Neural progenitor cell (in vitro differentiated cells): ENCODE measurements around the gene NRROS. TPM values are rescaled to one million over a fixed set of nuclear protein-coding genes. Genes with fewer than 3 reads are reported as not detected.

Experiments
- DNase-seq: peaks from one replicate; pipeline ENCODE4 v3.0.0-alpha.2; 2016; ENCODE audit warnings: low spot score
- H2AFZ ChIP-seq: fragments of 200-600 bp; sonication (generic); replicated peaks from 2 replicates; pipeline ENCODE4 v1.6.1; 2016; ENCODE audit warnings: antibody characterized with exemption
- H3F3A ChIP-seq: fragments of 200-600 bp; sonication (generic); 2 replicates; pipeline ENCODE4 v1.6.1; 2016; ENCODE audit warnings: antibody characterized with exemption, low read depth
- H3K27ac ChIP-seq: fragments of 200-600 bp; sonication (generic); 2 replicates; pipeline ENCODE4 v1.5.1; 2016; ENCODE audit warnings: mild to moderate bottlenecking
- H3K27me3 ChIP-seq: fragments of 200-600 bp; sonication (generic); 2 replicates; pipeline ENCODE4 v1.6.1; 2016; ENCODE audit warnings: mild to moderate bottlenecking, moderate library complexity
- H3K36me3 ChIP-seq: fragments of 200-600 bp; sonication (generic); 2 replicates; pipeline ENCODE4 v1.5.1; 2016
- H3K4me1 ChIP-seq: fragments of 200-600 bp; sonication (generic); 2 replicates; pipeline ENCODE4 v1.6.1; 2016; ENCODE audit warnings: mixed run types
- H3K4me2 ChIP-seq: fragments of 200-600 bp; sonication (generic); 2 replicates; pipeline ENCODE4 v1.6.1; 2016
- H3K4me3 ChIP-seq: fragments of 200-600 bp; sonication (generic); 2 replicates; pipeline ENCODE4 v1.5.1; 2016
- H3K79me2 ChIP-seq: fragments of 200-600 bp; sonication (generic); 2 replicates; pipeline ENCODE4 v1.6.1; 2016; ENCODE audit warnings: low read depth
- H3K9ac ChIP-seq: fragments of 200-600 bp; sonication (generic); 2 replicates; pipeline ENCODE4 v1.6.1; 2016
- H3K9me3 ChIP-seq: fragments of 200-600 bp; sonication (generic); 2 replicates; pipeline ENCODE4 v1.5.1; 2016; ENCODE audit warnings: low read depth
- H4K20me1 ChIP-seq: fragments of 200-600 bp; sonication (generic); 2 replicates; pipeline ENCODE4 v1.6.1; 2016; ENCODE audit warnings: low read depth
- H3K27ac Mint-ChIP-seq: 3 replicates; pipeline ENCODE4 v1.8.0; 2021; ENCODE audit warnings: mixed read lengths
- H3K27me3 Mint-ChIP-seq: 2 replicates; pipeline ENCODE4 v1.8.0; 2022; ENCODE audit warnings: low read depth, mild to moderate bottlenecking, inconsistent platforms, moderate library complexity, mixed read lengths; ENCODE audit not compliant: insufficient read depth
- H3K36me3 Mint-ChIP-seq: 3 replicates; pipeline ENCODE4 v1.8.0; 2021; ENCODE audit warnings: mixed read lengths
- H3K4me1 Mint-ChIP-seq: 3 replicates; pipeline ENCODE4 v1.8.0; 2021; ENCODE audit warnings: mixed read lengths
- H3K4me3 Mint-ChIP-seq: 3 replicates; pipeline ENCODE4 v1.8.0; 2021; ENCODE audit warnings: mild to moderate bottlenecking, moderate library complexity, mixed read lengths
- H3K9me3 Mint-ChIP-seq: 3 replicates; pipeline ENCODE4 v1.8.0; 2020; ENCODE audit warnings: mixed read lengths
- EZH2 ChIP-seq: fragments of 200-600 bp; sonication (generic); IDR thresholded peaks from 2 replicates; pipeline ENCODE4 v1.6.1; 2017; ENCODE audit warnings: antibody characterized with exemption, mild to moderate bottlenecking, moderate library complexity
- EZH2phosphoT487 ChIP-seq: fragments of 200-600 bp; sonication (generic); IDR thresholded peaks from 2 replicates; pipeline ENCODE4 v1.6.1; 2017; ENCODE audit warnings: antibody characterized with exemption
- total RNA-seq: library from RNA; depleted of rRNA; stranded (reverse); fragments of >200 nt; gene quantifications from 2 replicates; pipeline ENCODE4 v1.2.3, GENCODE V29; 2015; ENCODE audit warnings: low replicate concordance
- TF ChIP-seq, protein P1 (sequence below): fragments of 200-600 bp; sonication (generic); IDR thresholded peaks from 2 replicates; pipeline ENCODE4 v1.5.1; 2017; ENCODE audit warnings: antibody characterized with exemption, mild to moderate bottlenecking

Gene NRROS
- total RNA-seq, 1 donor from 2014 or later = 0.58 TPM

DNA sequence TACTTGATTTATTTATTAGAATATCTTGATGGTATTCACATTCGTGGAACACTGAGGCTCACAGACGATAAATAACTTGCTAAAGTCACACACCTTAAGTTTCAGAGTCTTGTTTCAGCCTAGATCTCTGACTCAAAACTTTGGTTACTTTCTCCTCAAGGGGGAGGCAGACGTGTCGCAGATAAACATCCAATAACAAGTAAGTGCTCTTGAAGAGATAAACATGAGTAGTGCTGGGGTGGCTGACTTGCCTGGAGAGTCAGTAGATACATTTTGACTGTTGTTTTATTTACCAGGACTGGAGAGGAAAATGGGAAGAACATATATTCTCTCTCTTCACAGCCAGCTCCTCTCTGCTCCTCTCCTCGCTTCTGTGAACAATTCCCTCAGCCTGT lies 39.8 kb upstream of the NRROS start:
- Mint-ChIP-seq H3K27ac (peak overlapping the region; percentile 44), H3K27me3 (peaks cover 3% of the 10 kb centered on the region), H3K4me3 (no peak overlapping the region), H3K4me1 (peaks cover 2% of the 10 kb centered on the region), H3K9me3 (peaks cover 3% of the 10 kb centered on the region), H3K36me3 (no peaks in the 10 kb centered on the region)
- H2AFZ ChIP-seq = no peak overlapping the region
- H4K20me1 ChIP-seq = no peaks in the 10 kb centered on the region
- no peaks in the 10 kb centered on the region for H3K79me2 ChIP-seq
- no peak overlapping the region for H3K9ac ChIP-seq
- no peaks in the 10 kb centered on the region for H3K9me3 ChIP-seq
- no peak overlapping the region for H3K4me2 ChIP-seq
- TF ChIP-seq EZH2 (no peak), EZH2phosphoT487 (no peak)
- TF ChIP-seq, protein P1, sequence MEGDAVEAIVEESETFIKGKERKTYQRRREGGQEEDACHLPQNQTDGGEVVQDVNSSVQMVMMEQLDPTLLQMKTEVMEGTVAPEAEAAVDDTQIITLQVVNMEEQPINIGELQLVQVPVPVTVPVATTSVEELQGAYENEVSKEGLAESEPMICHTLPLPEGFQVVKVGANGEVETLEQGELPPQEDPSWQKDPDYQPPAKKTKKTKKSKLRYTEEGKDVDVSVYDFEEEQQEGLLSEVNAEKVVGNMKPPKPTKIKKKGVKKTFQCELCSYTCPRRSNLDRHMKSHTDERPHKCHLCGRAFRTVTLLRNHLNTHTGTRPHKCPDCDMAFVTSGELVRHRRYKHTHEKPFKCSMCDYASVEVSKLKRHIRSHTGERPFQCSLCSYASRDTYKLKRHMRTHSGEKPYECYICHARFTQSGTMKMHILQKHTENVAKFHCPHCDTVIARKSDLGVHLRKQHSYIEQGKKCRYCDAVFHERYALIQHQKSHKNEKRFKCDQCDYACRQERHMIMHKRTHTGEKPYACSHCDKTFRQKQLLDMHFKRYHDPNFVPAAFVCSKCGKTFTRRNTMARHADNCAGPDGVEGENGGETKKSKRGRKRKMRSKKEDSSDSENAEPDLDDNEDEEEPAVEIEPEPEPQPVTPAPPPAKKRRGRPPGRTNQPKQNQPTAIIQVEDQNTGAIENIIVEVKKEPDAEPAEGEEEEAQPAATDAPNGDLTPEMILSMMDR = no peak
- H3F3A ChIP-seq = no peaks in the 10 kb centered on the region
- H3K27me3 ChIP-seq = no peaks in the 10 kb centered on the region
- H3K4me1 ChIP-seq = no peaks in the 10 kb centered on the region
- H3K36me3 ChIP-seq = no peaks in the 10 kb centered on the region
- H3K4me3 ChIP-seq = no peak overlapping the region
- no peak for DNase-seq
- H3K27ac ChIP-seq = no peak overlapping the region

GRCh38 chr3:196600359-196600758 lies 39.1 kb upstream of the NRROS start:
- Mint-ChIP-seq H3K36me3 (no peaks in the 10 kb centered on the region), H3K27ac (no peak overlapping the region), H3K9me3 (peaks cover 3% of the 10 kb centered on the region), H3K4me1 (peaks cover 2% of the 10 kb centered on the region), H3K27me3 (peaks cover 3% of the 10 kb centered on the region), H3K4me3 (no peak overlapping the region)
- Histone ChIP-seq H3K79me2 (no peaks in the 10 kb centered on the region), H3F3A (no peaks in the 10 kb centered on the region), H4K20me1 (no peaks in the 10 kb centered on the region), H3K4me1 (no peaks in the 10 kb centered on the region), H3K36me3 (no peaks in the 10 kb centered on the region), H3K9ac (no peak overlapping the region), H2AFZ (no peak overlapping the region), H3K27ac (no peak overlapping the region), H3K9me3 (no peaks in the 10 kb centered on the region), H3K4me2 (no peak overlapping the region), H3K4me3 (no peak overlapping the region), H3K27me3 (no peaks in the 10 kb centered on the region)
- no peak for DNase-seq
- TF ChIP-seq EZH2phosphoT487 (no peak), EZH2 (no peak)
- TF ChIP-seq, protein P1 = no peak

- Mint-ChIP-seq H3K36me3 (no peaks in the 10 kb centered on the region), H3K27me3 (peaks cover 3% of the 10 kb centered on the region), H3K9me3 (peaks cover 3% of the 10 kb centered on the region), H3K27ac (no peak overlapping the region), H3K4me3 (no peak overlapping the region), H3K4me1 (peaks cover 2% of the 10 kb centered on the region)
- TF ChIP-seq, protein P1 = no peak
- TF ChIP-seq EZH2phosphoT487 = no peak
- TF ChIP-seq EZH2 = no peak
- Histone ChIP-seq H3K4me1 (no peaks in the 10 kb centered on the region), H3K27ac (no peak overlapping the region), H4K20me1 (no peaks in the 10 kb centered on the region), H3F3A (no peaks in the 10 kb centered on the region), H2AFZ (no peak overlapping the region), H3K9ac (no peak overlapping the region), H3K79me2 (no peaks in the 10 kb centered on the region), H3K9me3 (no peaks in the 10 kb centered on the region), H3K36me3 (no peaks in the 10 kb centered on the region), H3K4me3 (no peak overlapping the region), H3K4me2 (no peak overlapping the region), H3K27me3 (no peaks in the 10 kb centered on the region)
- no peak for DNase-seq
Observed at GRCh38 chr3:196602673-196603072, 36.8 kb upstream of the NRROS start.
